AG04450 (cell line): ENCODE measurements around the gene NSRP1. TPM values are rescaled to one million over a fixed set of nuclear protein-coding genes. Genes with fewer than 3 reads are reported as not detected.
"Not testable (repeated sequence)": the region's sequence is repeated elsewhere in the genome, so short reads cannot be mapped to it uniquely, and the experiment has no call there.

Experiments
- CTCF ChIA-PET: fragments of 300-600, 350-600 bp; formaldehyde crosslinking; extraction: SDS; loops from one replicate; lab custom pipeline; 2022; ENCODE audit warnings: antibody characterized with exemption, inconsistent platforms; lab: Charles Lee
- POLR2A ChIA-PET: fragments of 350-600 bp; formaldehyde crosslinking; extraction: SDS; loops from one replicate; lab custom pipeline; 2021; ENCODE audit warnings: antibody characterized with exemption, inconsistent platforms; lab: Yijun Ruan, JAX
- DNase-seq: peaks from one replicate; pipeline ENCODE4 v3.0.0-alpha.2; 2011; ENCODE audit warnings: low read depth, low spot score
- H3K27ac ChIP-seq: one replicate; pipeline ENCODE4 v1.5.1; 2012; ENCODE audit warnings: low read depth, low read length, control low read depth
- H3K27me3 ChIP-seq: one replicate; pipeline ENCODE4 v1.6.0; 2012; ENCODE audit warnings: low read length; ENCODE audit not compliant: control insufficient read depth, insufficient read depth
- H3K4me3 ChIP-seq: 2 replicates; pipeline ENCODE4 v1.5.1; 2011; ENCODE audit warnings: mild to moderate bottlenecking, low read depth, low read length, control low read depth
- H3K9me3 ChIP-seq: 2 replicates; pipeline ENCODE4 v1.5.1; 2012; ENCODE audit warnings: low read length; ENCODE audit not compliant: control insufficient read depth, insufficient read depth
- polyA plus RNA-seq: library from polyadenylated mRNA; depleted of rRNA; stranded (reverse); fragments of >200 nt; gene quantifications from 2 replicates; pipeline ENCODE4 v1.2.3, GENCODE V29; 2011
- TF ChIP-seq, protein P1 (sequence below): IDR thresholded peaks from 2 replicates; pipeline ENCODE4 v1.5.1; 2011; ENCODE audit warnings: low read depth, low read length, control low read depth, inconsistent platforms

Gene NSRP1
- polyA plus RNA-seq, 1 experiment = 18.6 TPM

DNA sequence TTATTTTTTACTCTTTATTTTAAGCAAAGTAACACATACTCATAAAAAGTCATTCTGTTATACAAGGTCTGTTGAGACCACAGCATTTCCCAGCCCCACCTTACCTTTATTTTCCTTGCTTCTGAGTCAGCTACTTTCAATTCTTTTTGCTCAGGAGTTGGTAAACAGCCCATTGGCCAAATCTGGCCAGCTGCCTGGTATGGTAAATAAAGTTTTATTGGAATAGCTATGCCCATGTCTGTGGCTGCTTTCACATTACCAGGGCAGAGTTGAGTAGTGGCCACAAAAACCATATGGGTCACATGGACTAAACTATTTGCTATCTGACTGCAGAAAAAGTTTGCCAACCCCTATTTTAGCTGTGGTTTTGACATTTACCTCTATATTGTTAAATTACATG lies 3.4 kb upstream of the NSRP1 start:
- no peaks in the 10 kb centered on the region for H3K27me3 ChIP-seq
- no peak for DNase-seq
- H3K4me3 ChIP-seq = no peak overlapping the region
- CTCF ChIA-PET = interaction anchor here (0.9 to 3.5 kb wide), 5 partner anchors 8 to 181 kb away, joined by 3 to 75 read pairs (median 7); no protein-coding TSS in a partner anchor
- no peak overlapping the region for H3K27ac ChIP-seq
- no peaks in the 10 kb centered on the region for H3K9me3 ChIP-seq
- TF ChIP-seq, protein P1, sequence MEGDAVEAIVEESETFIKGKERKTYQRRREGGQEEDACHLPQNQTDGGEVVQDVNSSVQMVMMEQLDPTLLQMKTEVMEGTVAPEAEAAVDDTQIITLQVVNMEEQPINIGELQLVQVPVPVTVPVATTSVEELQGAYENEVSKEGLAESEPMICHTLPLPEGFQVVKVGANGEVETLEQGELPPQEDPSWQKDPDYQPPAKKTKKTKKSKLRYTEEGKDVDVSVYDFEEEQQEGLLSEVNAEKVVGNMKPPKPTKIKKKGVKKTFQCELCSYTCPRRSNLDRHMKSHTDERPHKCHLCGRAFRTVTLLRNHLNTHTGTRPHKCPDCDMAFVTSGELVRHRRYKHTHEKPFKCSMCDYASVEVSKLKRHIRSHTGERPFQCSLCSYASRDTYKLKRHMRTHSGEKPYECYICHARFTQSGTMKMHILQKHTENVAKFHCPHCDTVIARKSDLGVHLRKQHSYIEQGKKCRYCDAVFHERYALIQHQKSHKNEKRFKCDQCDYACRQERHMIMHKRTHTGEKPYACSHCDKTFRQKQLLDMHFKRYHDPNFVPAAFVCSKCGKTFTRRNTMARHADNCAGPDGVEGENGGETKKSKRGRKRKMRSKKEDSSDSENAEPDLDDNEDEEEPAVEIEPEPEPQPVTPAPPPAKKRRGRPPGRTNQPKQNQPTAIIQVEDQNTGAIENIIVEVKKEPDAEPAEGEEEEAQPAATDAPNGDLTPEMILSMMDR = no peak
- POLR2A ChIA-PET = no interaction called here

DNA sequence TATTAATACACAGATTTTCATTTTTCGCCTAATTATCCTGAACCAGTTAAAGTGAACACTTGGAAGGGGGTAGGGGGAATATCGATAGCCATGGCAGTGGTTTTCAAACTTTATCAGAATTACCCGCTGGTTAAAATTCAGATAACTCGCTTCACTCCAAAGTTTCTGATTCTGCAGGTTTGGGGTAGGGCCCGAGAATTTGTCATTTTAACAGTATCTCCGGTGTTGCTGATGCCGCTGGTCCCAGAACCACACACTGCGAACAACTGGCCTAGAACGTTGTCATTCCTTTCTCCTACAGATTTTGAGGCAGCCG lies 313 bp upstream of the NSRP1 start:
- POLR2A ChIA-PET = interaction anchor here (0.7 kb wide), 1 partner anchor 137 kb away, joined by 5 read pairs; no protein-coding TSS in a partner anchor
- Histone ChIP-seq H3K9me3 (no peaks in the 10 kb centered on the region), H3K27ac (peak overlapping the region; percentile 97), H3K27me3 (no peaks in the 10 kb centered on the region), H3K4me3 (peak overlapping the region; percentile 87)
- no peak for DNase-seq
- CTCF ChIA-PET = interaction anchor here (1.4 kb wide), 1 partner anchor 9 kb away, joined by 7 read pairs; no protein-coding TSS in a partner anchor
- TF ChIP-seq, protein P1 = no peak

DNA sequence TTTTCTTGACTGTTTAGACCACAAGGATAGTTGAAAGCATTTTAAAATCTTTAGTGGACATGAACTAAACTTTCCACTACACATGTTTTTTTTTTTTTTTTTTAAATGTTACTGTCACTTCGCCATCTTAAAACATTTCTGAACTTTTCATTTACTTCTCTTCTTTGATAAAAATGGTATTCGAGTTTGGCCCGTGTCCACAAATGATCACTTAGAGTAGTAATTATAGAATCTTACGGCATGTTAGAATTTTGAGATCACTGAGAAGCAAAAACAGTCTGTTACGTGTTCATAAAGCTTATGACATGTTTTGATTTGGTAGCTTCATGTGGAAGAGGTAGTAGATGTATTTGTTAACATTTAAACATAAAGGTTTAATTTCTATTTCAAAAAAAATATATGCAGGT lies 1.1 kb downstream of the NSRP1 start:
- CTCF ChIA-PET = interaction anchor here (0.6 to 1.6 kb wide), 5 partner anchors 8 to 218 kb away, joined by 3 to 16 read pairs (median 5); no protein-coding TSS in a partner anchor
- POLR2A ChIA-PET = interaction anchor here (0.7 kb wide), 1 partner anchor 13 kb away, joined by 4 read pairs; no protein-coding TSS in a partner anchor
- H3K4me3 ChIP-seq = peak overlapping the region; percentile 87

DNA sequence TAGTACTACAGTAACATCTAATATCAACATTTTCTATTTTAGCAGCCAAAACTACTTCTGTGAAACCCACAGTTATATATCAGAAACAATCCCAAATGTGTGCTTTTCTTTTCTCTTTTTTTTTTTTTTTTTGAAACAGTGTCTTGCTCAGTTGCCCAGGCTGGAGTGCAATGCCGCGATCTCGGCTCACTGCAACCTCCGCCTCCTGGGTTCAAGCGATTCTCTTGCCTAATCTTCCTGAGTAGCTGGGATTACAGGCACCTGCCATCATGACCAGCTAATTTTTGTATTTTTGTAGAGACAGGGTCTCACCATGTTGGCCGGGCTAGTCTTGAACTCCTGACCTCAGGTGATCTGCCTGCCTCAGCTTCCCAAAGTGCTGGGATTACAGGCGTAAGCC lies 2.0 kb downstream of the NSRP1 start:
- H3K9me3 ChIP-seq, H3K4me3 ChIP-seq, H3K27ac ChIP-seq, DNase-seq, H3K27me3 ChIP-seq, POLR2A ChIA-PET: not testable (repeated sequence)
- CTCF ChIA-PET = interaction anchor here (1.6 kb wide), 3 partner anchors 14 to 218 kb away, joined by 3 to 16 read pairs (median 5); no protein-coding TSS in a partner anchor

More for the DNA sequence above, 1.1 kb downstream of the NSRP1 start:
- no peaks in the 10 kb centered on the region for H3K9me3 ChIP-seq
- H3K27me3 ChIP-seq = no peaks in the 10 kb centered on the region
- TF ChIP-seq, protein P1 = no peak
- H3K27ac ChIP-seq = no peak overlapping the region
- DNase-seq = no peak

DNA sequence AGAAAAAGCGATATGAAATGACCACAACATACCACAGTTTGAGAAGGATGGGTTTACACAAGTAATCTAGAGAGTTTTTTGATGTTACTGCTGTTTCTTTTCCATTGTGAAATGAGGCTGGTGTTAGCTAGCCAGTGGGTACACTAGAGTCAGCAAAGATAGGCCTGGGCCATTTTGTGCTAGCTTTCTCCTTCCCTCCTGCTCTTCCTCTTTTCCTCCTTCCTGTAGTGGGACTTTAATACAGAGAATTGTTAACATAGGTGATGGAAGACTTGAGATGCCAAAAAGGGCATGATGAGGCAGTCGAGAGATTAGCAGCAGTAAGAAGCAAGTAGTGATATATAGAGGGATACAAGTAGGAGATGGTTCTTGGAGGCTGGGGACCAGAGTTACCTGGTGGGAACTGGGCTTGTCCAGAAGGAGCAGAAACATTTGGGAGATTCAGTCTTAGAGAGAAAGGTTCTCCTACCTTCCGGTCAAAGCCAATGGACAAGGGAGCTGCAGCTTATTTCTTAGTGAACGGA lies 7.7 kb downstream of the NSRP1 start:
- TF ChIP-seq, protein P1 = no peak
- H3K27ac ChIP-seq = no peak overlapping the region
- POLR2A ChIA-PET = interaction anchor here (0.6 kb wide), 1 partner anchor 64 kb away, joined by 3 read pairs; no protein-coding TSS in a partner anchor
- H3K27me3 ChIP-seq = no peaks in the 10 kb centered on the region
- CTCF ChIA-PET = interaction anchor here (0.6 to 3.2 kb wide), 26 partner anchors 7 to 726 kb away, joined by 3 to 38 read pairs (median 6); partner anchors contain the start of genes BLMH and NSRP1
- no peak overlapping the region for H3K4me3 ChIP-seq
- DNase-seq = no peak
- no peaks in the 10 kb centered on the region for H3K9me3 ChIP-seq
